ENCODE measurements around the gene ANKH. TPM values are rescaled to one million over a fixed set of nuclear protein-coding genes. Genes with fewer than 3 reads are reported as not detected.

ANKH gene
- total and polyA plus RNA-seq, 2 donors (not counting 1 experiment from before 2014, with no cell fraction given): 13.7 to 71.1 TPM

DNA sequence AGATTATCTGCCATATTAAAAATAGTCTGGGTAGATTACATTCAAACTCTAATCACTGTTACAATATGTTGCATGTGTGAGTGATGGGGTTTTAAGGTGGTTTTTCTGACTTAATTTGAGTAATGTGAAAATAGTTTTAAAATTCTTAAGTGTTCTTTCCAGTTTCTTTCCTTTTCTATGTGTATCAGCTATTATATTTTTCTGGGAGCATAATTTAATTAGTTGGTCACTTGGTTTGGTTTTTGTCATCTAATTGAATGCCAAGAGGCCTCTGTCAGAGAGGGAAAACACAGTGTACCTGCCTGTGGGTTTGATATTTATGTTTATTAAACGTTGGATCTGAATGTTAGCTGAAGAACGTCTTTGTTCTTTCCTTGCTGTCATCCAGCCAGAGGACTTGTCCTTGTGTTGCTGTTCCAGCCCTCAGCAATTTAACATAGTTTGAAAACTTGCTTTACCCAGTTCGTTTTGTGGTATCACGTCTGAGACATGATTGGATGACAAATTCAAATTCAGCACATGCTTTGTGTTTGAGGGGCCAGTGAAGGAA, 187.6 kb downstream of the ANKH start:
- Mint-ChIP-seq H3K9me3 (ENCODE audit: insufficient read depth) (no peaks in the 10 kb centered on the region), H3K27me3 (no peaks in the 10 kb centered on the region), H3K4me3 (no peak overlapping the region), H3K4me1 (peaks cover 23% of the 10 kb centered on the region), H3K27ac (no peak overlapping the region)
- ChIA-PET POLR2A (no interaction called here), CTCF (interaction anchor here (0.8 to 6.8 kb wide), 14 partner anchors 9 to 331 kb away, joined by 3 to 63 read pairs (median 4); partner anchors contain the start of gene ANKH)
- Histone ChIP-seq H3K4me1 (ENCODE audit: control insufficient read depth in 2 of 2, insufficient read depth in 2 of 2, low read length in 2 of 2) (peaks cover 8 to 21% of the 10 kb centered on the region in 2 donors), H3K36me3 (replicated peaks in 1 of 2; ENCODE audit: control extremely low read depth in 1 of 2, control insufficient read depth in 1 of 2, extremely low read depth in 1 of 2, insufficient read depth in 2 of 2, low read length in 1 of 2) (peaks cover 26 to 81% of the 10 kb centered on the region in 2 experiments), H3K79me2 (ENCODE audit: control insufficient read depth, insufficient read depth, low read length) (peaks cover 2% of the 10 kb centered on the region), H3K4me2 (replicated peaks; ENCODE audit: low read depth, low read length, poor library complexity, severe bottlenecking) (no peak overlapping the region), H4K20me1 (ENCODE audit: control insufficient read depth, insufficient read depth, low read length, poor library complexity, severe bottlenecking) (peaks cover 4% of the 10 kb centered on the region), H2AFZ (ENCODE audit: insufficient read depth, low read depth, low read length, poor library complexity, severe bottlenecking) (no peak overlapping the region), H3K27ac (ENCODE audit: low read length in 2 of 2) (no peak overlapping the region), H3K27me3 (replicated peaks in 1 of 4; ENCODE audit: control extremely low read depth in 1 of 4, control insufficient read depth in 3 of 4, insufficient read depth in 4 of 4, low read length in 3 of 4) (no peaks in the 10 kb centered on the region), H3K4me3 (ENCODE audit: control extremely low read depth in 1 of 5, extremely low read depth in 1 of 5, insufficient read depth in 1 of 5, low read depth in 2 of 5, low read length in 4 of 5) (no peak overlapping the region), H3K9ac (ENCODE audit: low read length) (no peak overlapping the region), H3K9me3 (ENCODE audit: control extremely low read depth in 1 of 3, control insufficient read depth in 2 of 3, insufficient read depth in 1 of 3, low read length in 2 of 3) (no peaks in the 10 kb centered on the region)
- WGBS (ENCODE audit: insufficient coverage): 97% methylated on average over 3 of the region's 4 CpGs
- no peak for DNase-seq
- ATAC-seq (ENCODE audit: low read depth): no peak
- TF ChIP-seq EZH2 (IDR thresholded peaks at IDR 0.05; ENCODE audit: borderline replicate concordance, insufficient read depth, low read depth, low read length, poor library complexity, severe bottlenecking): no peak
- TF ChIP-seq, protein P1, sequence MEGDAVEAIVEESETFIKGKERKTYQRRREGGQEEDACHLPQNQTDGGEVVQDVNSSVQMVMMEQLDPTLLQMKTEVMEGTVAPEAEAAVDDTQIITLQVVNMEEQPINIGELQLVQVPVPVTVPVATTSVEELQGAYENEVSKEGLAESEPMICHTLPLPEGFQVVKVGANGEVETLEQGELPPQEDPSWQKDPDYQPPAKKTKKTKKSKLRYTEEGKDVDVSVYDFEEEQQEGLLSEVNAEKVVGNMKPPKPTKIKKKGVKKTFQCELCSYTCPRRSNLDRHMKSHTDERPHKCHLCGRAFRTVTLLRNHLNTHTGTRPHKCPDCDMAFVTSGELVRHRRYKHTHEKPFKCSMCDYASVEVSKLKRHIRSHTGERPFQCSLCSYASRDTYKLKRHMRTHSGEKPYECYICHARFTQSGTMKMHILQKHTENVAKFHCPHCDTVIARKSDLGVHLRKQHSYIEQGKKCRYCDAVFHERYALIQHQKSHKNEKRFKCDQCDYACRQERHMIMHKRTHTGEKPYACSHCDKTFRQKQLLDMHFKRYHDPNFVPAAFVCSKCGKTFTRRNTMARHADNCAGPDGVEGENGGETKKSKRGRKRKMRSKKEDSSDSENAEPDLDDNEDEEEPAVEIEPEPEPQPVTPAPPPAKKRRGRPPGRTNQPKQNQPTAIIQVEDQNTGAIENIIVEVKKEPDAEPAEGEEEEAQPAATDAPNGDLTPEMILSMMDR (IDR thresholded peaks at IDR 0.05): no peak
- intact Hi-C loops (cut with micrococcal nuclease): loop anchor here (2.0 kb wide), 1 partner anchor 19 kb away; the partner anchor contains the start of gene OTULIN

DNA sequence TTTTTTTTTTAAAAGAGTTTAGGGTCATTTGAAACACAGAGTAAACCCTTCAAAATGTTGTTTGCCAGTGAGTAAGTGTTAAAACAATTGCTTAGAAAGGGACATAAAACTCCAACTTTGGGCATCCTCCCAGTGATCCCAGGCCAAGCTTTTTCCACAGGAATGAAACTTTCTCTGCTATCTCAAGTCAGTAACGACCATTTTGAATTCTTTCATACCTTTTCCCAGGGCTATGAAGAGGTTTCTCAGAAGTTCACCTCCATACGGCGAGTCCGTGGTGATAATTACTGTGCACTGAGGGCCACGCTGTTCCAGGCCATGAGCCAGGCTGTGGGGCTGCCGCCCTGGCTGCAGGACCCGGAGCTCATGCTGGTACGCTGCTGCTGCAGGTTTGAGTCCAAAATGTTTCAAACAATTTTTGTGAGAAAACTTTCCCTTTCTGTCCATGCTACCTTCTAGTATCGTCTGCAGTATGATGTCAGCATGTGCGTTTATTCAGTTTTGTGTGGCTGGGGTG, 190.3 kb downstream of the ANKH start:
- H3K9ac ChIP-seq (ENCODE audit: low read length): no peak overlapping the region
- peaks cover 16% of the 10 kb centered on the region for H4K20me1 ChIP-seq (ENCODE audit: control insufficient read depth, insufficient read depth, low read length, poor library complexity, severe bottlenecking)
- CTCF ChIA-PET: interaction anchor here (1.4 to 1.5 kb wide), 2 partner anchors 14 to 334 kb away, joined by 3 read pairs; no protein-coding TSS in a partner anchor
- POLR2A ChIA-PET: no interaction called here
- no peak for ATAC-seq (ENCODE audit: low read depth)
- peaks cover 24 to 41% of the 10 kb centered on the region in 2 donors for H3K4me1 ChIP-seq (ENCODE audit: control insufficient read depth in 2 of 2, insufficient read depth in 2 of 2, low read length in 2 of 2)
- no peak overlapping the region for H3K27ac ChIP-seq (ENCODE audit: low read length in 2 of 2)
- Mint-ChIP-seq H3K9me3 (ENCODE audit: insufficient read depth) (no peaks in the 10 kb centered on the region), H3K27ac (no peak overlapping the region), H3K4me3 (no peak overlapping the region), H3K27me3 (no peaks in the 10 kb centered on the region), H3K4me1 (peaks cover 46% of the 10 kb centered on the region)
- intact Hi-C loops (cut with micrococcal nuclease): no loop called here
- H3K4me2 ChIP-seq (replicated peaks; ENCODE audit: low read depth, low read length, poor library complexity, severe bottlenecking): no peak overlapping the region
- WGBS (ENCODE audit: insufficient coverage): 96% methylated on average over 8 of the region's 10 CpGs
- H2AFZ ChIP-seq (ENCODE audit: insufficient read depth, low read depth, low read length, poor library complexity, severe bottlenecking): no peak overlapping the region
- H3K36me3 ChIP-seq (replicated peaks in 1 of 2; ENCODE audit: control extremely low read depth in 1 of 2, control insufficient read depth in 1 of 2, extremely low read depth in 1 of 2, insufficient read depth in 2 of 2, low read length in 1 of 2): peaks cover 19 to 59% of the 10 kb centered on the region in 2 experiments
- H3K27me3 ChIP-seq (replicated peaks in 1 of 4; ENCODE audit: control extremely low read depth in 1 of 4, control insufficient read depth in 3 of 4, insufficient read depth in 4 of 4, low read length in 3 of 4): no peaks in the 10 kb centered on the region
- no peak for DNase-seq
- TF ChIP-seq EZH2 (IDR thresholded peaks at IDR 0.05; ENCODE audit: borderline replicate concordance, insufficient read depth, low read depth, low read length, poor library complexity, severe bottlenecking): no peak
- TF ChIP-seq, protein P1 (IDR thresholded peaks at IDR 0.05): no peak
- H3K9me3 ChIP-seq (ENCODE audit: control extremely low read depth in 1 of 3, control insufficient read depth in 2 of 3, insufficient read depth in 1 of 3, low read length in 2 of 3): no peaks in the 10 kb centered on the region
- H3K79me2 ChIP-seq (ENCODE audit: control insufficient read depth, insufficient read depth, low read length): peaks cover 12% of the 10 kb centered on the region
- no peak overlapping the region for H3K4me3 ChIP-seq (ENCODE audit: control extremely low read depth in 1 of 5, extremely low read depth in 1 of 5, insufficient read depth in 1 of 5, low read depth in 2 of 5, low read length in 4 of 5)
